ENCODE data around the gene FAM50B. TPM values are rescaled to one million over a fixed set of nuclear protein-coding genes. Genes with fewer than 3 reads are reported as not detected.

FAM50B gene
- total and polyA plus RNA-seq, 2 of the 13 experiments (the other 11 are each of a cell fraction or from before 2014, with no cell fraction given), result 0.05 TPM; not detected in 1

DNA sequence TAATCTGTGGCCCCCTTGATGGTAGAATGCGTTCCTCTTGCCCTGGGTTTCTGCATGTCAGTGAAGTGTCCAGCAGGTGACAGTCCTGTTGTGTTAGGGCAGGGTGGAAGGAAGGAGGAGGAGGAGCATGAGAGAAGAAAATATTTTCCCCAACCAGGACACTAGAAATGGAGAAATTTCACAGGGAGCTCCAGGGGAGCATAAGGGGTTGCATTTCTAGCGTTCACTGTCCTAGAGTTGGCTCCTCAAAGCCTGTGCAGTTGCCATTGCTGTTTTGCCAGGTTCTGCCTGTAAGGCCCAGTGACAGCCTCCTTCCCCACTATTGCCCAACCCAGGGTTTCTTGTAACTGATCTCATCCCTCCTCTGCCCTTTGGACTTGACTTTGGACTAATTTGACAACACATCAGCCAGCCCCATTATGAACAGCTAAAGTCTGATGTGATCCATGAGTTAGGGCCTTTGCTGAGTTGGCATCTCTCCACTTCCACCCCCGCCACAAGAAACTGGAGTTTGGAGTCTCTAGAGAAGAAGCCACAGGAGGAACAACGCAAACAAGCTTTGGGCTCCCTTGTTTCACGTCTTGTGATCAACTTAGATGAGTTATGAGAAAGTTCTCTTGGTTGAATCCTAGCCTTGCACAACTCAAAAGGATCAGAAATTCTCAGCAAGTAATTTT, 14.0 kb upstream of the FAM50B start (continued):
- peak; percentile 65 for TF ChIP-seq ZFX (CRISPR knock-in tag; IDR thresholded peaks at IDR 0.05; ENCODE audit: low read depth)
- TF ChIP-seq IRF2 (CRISPR knock-in tag; IDR thresholded peaks at IDR 0.05), result peak; percentile 73
- peak; percentile 84; the same call in 1 of the 2 replicates for TF ChIP-seq ZNF350 (CRISPR knock-in tag; IDR thresholded peaks at IDR 0.05; ENCODE audit: borderline replicate concordance, low read depth)
- TF ChIP-seq MEIS2 (CRISPR knock-in tag; IDR thresholded peaks at IDR 0.05), result peak; percentile 85
- no peak for TF ChIP-seq ZEB1 (IDR thresholded peaks at IDR 0.05; ENCODE audit: insufficient replicate concordance, low read depth)
- no peak for TF ChIP-seq TCF7 (IDR thresholded peaks at IDR 0.05; ENCODE audit: low read depth)
- peak; percentile 96 to 99 for TF ChIP-seq MAFK (conservative IDR thresholded peaks at IDR 0.05 in 1 of 2, IDR thresholded peaks at IDR 0.05 in 1 of 2; ENCODE audit: low read length in 2 of 2)
- TF ChIP-seq, protein P1, sequence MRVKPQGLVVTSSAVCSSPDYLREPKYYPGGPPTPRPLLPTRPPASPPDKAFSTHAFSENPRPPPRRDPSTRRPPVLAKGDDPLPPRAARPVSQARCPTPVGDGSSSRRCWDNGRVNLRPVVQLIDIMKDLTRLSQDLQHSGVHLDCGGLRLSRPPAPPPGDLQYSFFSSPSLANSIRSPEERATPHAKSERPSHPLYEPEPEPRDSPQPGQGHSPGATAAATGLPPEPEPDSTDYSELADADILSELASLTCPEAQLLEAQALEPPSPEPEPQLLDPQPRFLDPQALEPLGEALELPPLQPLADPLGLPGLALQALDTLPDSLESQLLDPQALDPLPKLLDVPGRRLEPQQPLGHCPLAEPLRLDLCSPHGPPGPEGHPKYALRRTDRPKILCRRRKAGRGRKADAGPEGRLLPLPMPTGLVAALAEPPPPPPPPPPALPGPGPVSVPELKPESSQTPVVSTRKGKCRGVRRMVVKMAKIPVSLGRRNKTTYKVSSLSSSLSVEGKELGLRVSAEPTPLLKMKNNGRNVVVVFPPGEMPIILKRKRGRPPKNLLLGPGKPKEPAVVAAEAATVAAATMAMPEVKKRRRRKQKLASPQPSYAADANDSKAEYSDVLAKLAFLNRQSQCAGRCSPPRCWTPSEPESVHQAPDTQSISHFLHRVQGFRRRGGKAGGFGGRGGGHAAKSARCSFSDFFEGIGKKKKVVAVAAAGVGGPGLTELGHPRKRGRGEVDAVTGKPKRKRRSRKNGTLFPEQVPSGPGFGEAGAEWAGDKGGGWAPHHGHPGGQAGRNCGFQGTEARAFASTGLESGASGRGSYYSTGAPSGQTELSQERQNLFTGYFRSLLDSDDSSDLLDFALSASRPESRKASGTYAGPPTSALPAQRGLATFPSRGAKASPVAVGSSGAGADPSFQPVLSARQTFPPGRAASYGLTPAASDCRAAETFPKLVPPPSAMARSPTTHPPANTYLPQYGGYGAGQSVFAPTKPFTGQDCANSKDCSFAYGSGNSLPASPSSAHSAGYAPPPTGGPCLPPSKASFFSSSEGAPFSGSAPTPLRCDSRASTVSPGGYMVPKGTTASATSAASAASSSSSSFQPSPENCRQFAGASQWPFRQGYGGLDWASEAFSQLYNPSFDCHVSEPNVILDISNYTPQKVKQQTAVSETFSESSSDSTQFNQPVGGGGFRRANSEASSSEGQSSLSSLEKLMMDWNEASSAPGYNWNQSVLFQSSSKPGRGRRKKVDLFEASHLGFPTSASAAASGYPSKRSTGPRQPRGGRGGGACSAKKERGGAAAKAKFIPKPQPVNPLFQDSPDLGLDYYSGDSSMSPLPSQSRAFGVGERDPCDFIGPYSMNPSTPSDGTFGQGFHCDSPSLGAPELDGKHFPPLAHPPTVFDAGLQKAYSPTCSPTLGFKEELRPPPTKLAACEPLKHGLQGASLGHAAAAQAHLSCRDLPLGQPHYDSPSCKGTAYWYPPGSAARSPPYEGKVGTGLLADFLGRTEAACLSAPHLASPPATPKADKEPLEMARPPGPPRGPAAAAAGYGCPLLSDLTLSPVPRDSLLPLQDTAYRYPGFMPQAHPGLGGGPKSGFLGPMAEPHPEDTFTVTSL (CRISPR knock-in tag; IDR thresholded peaks at IDR 0.05; ENCODE audit: borderline replicate concordance), result peak; percentile 89
- TF ChIP-seq LRRFIP1 (CRISPR knock-in tag; conservative IDR thresholded peaks at IDR 0.05), result 0 out of 2 replicates have a peak, but pooled peaks have one; percentile 1
- TF ChIP-seq, protein P2, sequence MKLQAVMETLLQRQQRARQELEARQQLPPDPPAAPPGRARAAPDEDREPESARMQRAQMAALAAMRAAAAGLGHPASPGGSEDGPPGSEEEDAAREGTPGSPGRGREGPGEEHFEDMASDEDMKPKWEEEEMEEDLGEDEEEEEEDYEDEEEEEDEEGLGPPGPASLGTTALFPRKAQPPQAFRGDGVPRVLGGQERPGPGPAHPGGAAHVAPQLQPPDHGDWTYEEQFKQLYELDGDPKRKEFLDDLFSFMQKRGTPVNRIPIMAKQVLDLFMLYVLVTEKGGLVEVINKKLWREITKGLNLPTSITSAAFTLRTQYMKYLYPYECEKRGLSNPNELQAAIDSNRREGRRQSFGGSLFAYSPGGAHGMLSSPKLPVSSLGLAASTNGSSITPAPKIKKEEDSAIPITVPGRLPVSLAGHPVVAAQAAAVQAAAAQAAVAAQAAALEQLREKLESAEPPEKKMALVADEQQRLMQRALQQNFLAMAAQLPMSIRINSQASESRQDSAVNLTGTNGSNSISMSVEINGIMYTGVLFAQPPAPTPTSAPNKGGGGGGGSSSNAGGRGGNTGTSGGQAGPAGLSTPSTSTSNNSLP (IDR thresholded peaks at IDR 0.05; ENCODE audit: low read depth, low read length), result peak; percentile 58; the same call in 1 of the 2 replicates
- peak; percentile 64 for TF ChIP-seq DPF2 (CRISPR knock-in tag; IDR thresholded peaks at IDR 0.05; ENCODE audit: borderline replicate concordance, low read depth)
- peak; percentile 49; the same call in 1 of the 2 replicates for TF ChIP-seq ZFY (CRISPR knock-in tag; IDR thresholded peaks at IDR 0.05)
- peak in 1 of 2 experiments; percentile 76; a peak in 1 of 4 replicates for TF ChIP-seq KLF16 (CRISPR knock-in tag; IDR thresholded peaks at IDR 0.05)

Measured in HepG2 (cell line).